Fibroblast of lung (primary cell): ENCODE measurements around the gene COL8A2. TPM values are rescaled to one million over a fixed set of nuclear protein-coding genes. Genes with fewer than 3 reads are reported as not detected.
A peak's percentile ranks its signal among the peaks of the same experiment; 100 is the strongest.

Experiments
- DNase-seq, 2 donors: peaks; one replicate each; pipeline versions ENCODE4 v3.0.0 to v3.0.0-alpha.2; 2010; ENCODE audit warnings: low read depth in 2 of 2
- H2AFZ ChIP-seq: 2 replicates; pipeline ENCODE4 v1.5.1; 2012; ENCODE audit warnings: low read length, control low read depth, inconsistent platforms
- H3K27ac ChIP-seq: 2 replicates; pipeline ENCODE4 v1.5.1; 2011; ENCODE audit warnings: low read length, control low read depth; ENCODE audit not compliant: insufficient read depth
- H3K27me3 ChIP-seq: 2 replicates; pipeline ENCODE4 v1.5.1; 2011; ENCODE audit warnings: mild to moderate bottlenecking, low read length; ENCODE audit not compliant: control insufficient read depth, insufficient read depth
- H3K36me3 ChIP-seq: 2 replicates; pipeline ENCODE4 v1.5.1; 2011; ENCODE audit warnings: low read length; ENCODE audit not compliant: control insufficient read depth, insufficient read depth
- H3K4me1 ChIP-seq: 2 replicates; pipeline ENCODE4 v1.5.1; 2011; ENCODE audit warnings: low read length; ENCODE audit not compliant: control insufficient read depth, insufficient read depth; ENCODE audit errors: extremely low read depth
- H3K4me2 ChIP-seq: 2 replicates; pipeline ENCODE4 v1.5.1; 2011; ENCODE audit warnings: low read length, control low read depth; ENCODE audit not compliant: insufficient read depth; ENCODE audit errors: extremely low read depth
- H3K4me3 ChIP-seq, 4 experiments: fragments of 200-600 bp in 1 of 4; sonication (generic) in 1 of 4; replicated peaks in 1 of 4; 2 replicates each; pipeline ENCODE4 v1.5.1; 2011 to 2016; ENCODE audit warnings: low read length in 4 of 4, low read depth in 3 of 4, mild to moderate bottlenecking in 3 of 4, control low read depth in 2 of 4, inconsistent platforms in 1 of 4, mixed read lengths in 1 of 4; ENCODE audit not compliant: insufficient read depth in 1 of 4; ENCODE audit errors: control extremely low read depth in 1 of 4
- H3K79me2 ChIP-seq: 2 replicates; pipeline ENCODE4 v1.5.1; 2012; ENCODE audit warnings: mild to moderate bottlenecking, low read length, inconsistent platforms; ENCODE audit not compliant: control insufficient read depth, insufficient read depth
- H3K9ac ChIP-seq: 2 replicates; pipeline ENCODE4 v1.5.1; 2011; ENCODE audit warnings: mild to moderate bottlenecking, low read length, control low read depth; ENCODE audit not compliant: insufficient read depth
- H3K9me3 ChIP-seq: 2 replicates; pipeline ENCODE4 v1.5.1; 2012; ENCODE audit warnings: low read depth, low read length; ENCODE audit not compliant: control insufficient read depth, insufficient read depth
- H4K20me1 ChIP-seq: 2 replicates; pipeline ENCODE4 v1.5.1; 2011; ENCODE audit warnings: low read length; ENCODE audit not compliant: control insufficient read depth, insufficient read depth; ENCODE audit errors: extremely low read depth
- CTCF ChIP-seq, 2 donors: IDR thresholded peaks in 1 of 2; conservative IDR thresholded peaks in 1 of 2; 1 replicate in 1 of 2; 2 replicates in 1 of 2; pipeline ENCODE4 v1.5.1; 2011 to 2012; ENCODE audit warnings: low read length in 2 of 2, control low read depth in 1 of 2, inconsistent platforms in 1 of 2, low read depth in 1 of 2, mild to moderate bottlenecking in 1 of 2
- EZH2 ChIP-seq: IDR thresholded peaks from 2 replicates; pipeline ENCODE4 v1.5.1; 2012; ENCODE audit warnings: low read length, control low read depth, mild to moderate bottlenecking; ENCODE audit errors: missing control alignments
- polyA plus RNA-seq, 2 donors: library from polyadenylated mRNA; depleted of rRNA in 1 of 2; stranded (reverse) in 1 of 2; unstranded in 1 of 2; fragments of >200 nt; gene quantifications; 2 replicates each; pipeline ENCODE4 v1.2.1, GENCODE V29; 2011 to 2012; ENCODE audit warnings: missing spikeins in 1 of 2
- total RNA-seq: library from RNA; depleted of rRNA; stranded (reverse); fragments of >200 nt; gene quantifications from 2 replicates; pipeline ENCODE4 v1.2.1, GENCODE V29; 2014

Gene COL8A2
- total and polyA plus RNA-seq, 2 donors (not counting 1 experiment from before 2014, with no cell fraction given) = 2.9 to 31.0 TPM

- H3K4me2 ChIP-seq = peak within 1 kb of the TSS; percentile 100
- peak within 1 kb of the TSS; percentile 83 to 98 (median 90) for H3K4me3 ChIP-seq
- H3K4me1 ChIP-seq = peaks cover 8% of the 10 kb centered on the region
- TF ChIP-seq CTCF (conservative IDR thresholded peaks at IDR 0.05 in 1 of 2, IDR thresholded peaks at IDR 0.05 in 1 of 2; ENCODE audit: low read depth in 1 of 2, low read length in 2 of 2) (peak; percentile 85 to 91), EZH2 (no peak)
- H3K27me3 ChIP-seq = no peaks in the 10 kb centered on the region
- H3K9ac ChIP-seq = peak within 1 kb of the TSS; percentile 73
- peak; percentile 91 for DNase-seq
- peaks cover 26% of the 10 kb centered on the region for H3K79me2 ChIP-seq
- H3K27ac ChIP-seq = peak within 1 kb of the TSS; percentile 87
- peaks cover 22% of the 10 kb centered on the region for H3K36me3 ChIP-seq
- H2AFZ ChIP-seq = peak within 1 kb of the TSS; percentile 94
- no peaks in the 10 kb centered on the region for H4K20me1 ChIP-seq
- H3K9me3 ChIP-seq = no peaks in the 10 kb centered on the region
Measured at GRCh38 chr1:36088577-36089392, 36.2 kb downstream of the COL8A2 start, which contains the start of gene ADPRS. ADPRS (plus strand) TSS chr1:36088892; CDS start chr1:36088905, 13 bp downstream.

GRCh38 chr1:36088265-36088576, 36.8 kb downstream of the COL8A2 start:
- H3K4me2 ChIP-seq = peak overlapping the region; percentile 81
- no peaks in the 10 kb centered on the region for H3K9me3 ChIP-seq
- H3K9ac ChIP-seq = peak overlapping the region; percentile 73
- peaks cover 16% of the 10 kb centered on the region for H3K36me3 ChIP-seq
- H3K4me1 ChIP-seq = peaks cover 8% of the 10 kb centered on the region
- no peak for TF ChIP-seq CTCF (conservative IDR thresholded peaks at IDR 0.05 in 1 of 2, IDR thresholded peaks at IDR 0.05 in 1 of 2; ENCODE audit: low read depth in 1 of 2, low read length in 2 of 2)
- no peak for TF ChIP-seq EZH2
- H3K27me3 ChIP-seq = no peaks in the 10 kb centered on the region
- peak overlapping the region; percentile 45 for H3K27ac ChIP-seq
- peak overlapping the region; percentile 92 for H2AFZ ChIP-seq
- DNase-seq = no peak
- peak overlapping the region; percentile 42 to 98 (median 68) for H3K4me3 ChIP-seq
- peaks cover 26% of the 10 kb centered on the region for H3K79me2 ChIP-seq
- H4K20me1 ChIP-seq = no peaks in the 10 kb centered on the region

GRCh38 chr1:36087233-36088123, 37.5 kb downstream of the COL8A2 start:
- DNase-seq = no peak
- TF ChIP-seq CTCF (conservative IDR thresholded peaks at IDR 0.05 in 1 of 2, IDR thresholded peaks at IDR 0.05 in 1 of 2; ENCODE audit: low read depth in 1 of 2, low read length in 2 of 2) (no peak), EZH2 (no peak)
- Histone ChIP-seq H3K36me3 (peaks cover 9% of the 10 kb centered on the region), H3K4me3 (no peak overlapping the region), H3K9ac (no peak overlapping the region), H2AFZ (peak overlapping the region; percentile 92), H3K79me2 (peaks cover 26% of the 10 kb centered on the region), H3K4me2 (no peak overlapping the region), H3K4me1 (peaks cover 8% of the 10 kb centered on the region), H3K27ac (no peak overlapping the region), H3K9me3 (no peaks in the 10 kb centered on the region), H3K27me3 (no peaks in the 10 kb centered on the region), H4K20me1 (no peaks in the 10 kb centered on the region)
